Measurements from ENCODE around the gene QRSL1. TPM values are rescaled to one million over a fixed set of nuclear protein-coding genes. Genes with fewer than 3 reads are reported as not detected.

QRSL1 gene
- total and polyA plus RNA-seq, 4 donors = 5.9 to 9.6 (median 7.0) TPM

GRCh38 chr6:106715922-106716321 lies 86.5 kb downstream of the QRSL1 start:
- 85% methylated on average over 5 of the region's 5 CpGs for WGBS
- Histone ChIP-seq H3K4me3 (ENCODE audit: low read depth in 1 of 3, low read length in 3 of 3) (no peak overlapping the region), H3K9ac (ENCODE audit: low read depth in 1 of 2, low read length in 2 of 2) (no peak overlapping the region), H3K27ac (ENCODE audit: low read depth in 1 of 2, low read length in 2 of 2) (no peak overlapping the region), H3K27me3 (ENCODE audit: control insufficient read depth in 4 of 4, insufficient read depth in 4 of 4, low read length in 3 of 4) (no peaks in the 10 kb centered on the region), H3K36me3 (ENCODE audit: control insufficient read depth in 4 of 4, insufficient read depth in 3 of 4, low read depth in 1 of 4, low read length in 3 of 4) (peaks cover 0 to 6% (median 0%) of the 10 kb centered on the region in 4 donors), H3K4me1 (ENCODE audit: control insufficient read depth in 4 of 4, insufficient read depth in 4 of 4, low read length in 3 of 4) (peaks cover 0 to 5% (median 2%) of the 10 kb centered on the region in 4 donors), H3K9me3 (ENCODE audit: control insufficient read depth in 4 of 4, low read length in 3 of 4) (no peaks in the 10 kb centered on the region)
- TF ChIP-seq HNF4A (conservative IDR thresholded peaks at IDR 0.05) = no peak
- TF ChIP-seq TAF1 (conservative IDR thresholded peaks at IDR 0.05) = no peak
- no peak for DNase-seq (ENCODE audit: low spot score)

- H3K4me1 ChIP-seq (ENCODE audit: control insufficient read depth in 4 of 4, insufficient read depth in 4 of 4, low read length in 3 of 4) = peaks cover 0 to 5% (median 4%) of the 10 kb centered on the region in 4 donors
- TF ChIP-seq HNF4A (conservative IDR thresholded peaks at IDR 0.05) (no peak), CTCF (IDR thresholded peaks at IDR 0.05; ENCODE audit: low read depth, low read length, missing input control) (no peak), RXRA (IDR thresholded peaks at IDR 0.05) (no peak), FOXA2 (IDR thresholded peaks at IDR 0.05) (no peak), GABPA (IDR thresholded peaks at IDR 0.05 in 1 of 2, conservative IDR thresholded peaks at IDR 0.05 in 1 of 2) (no peak), TAF1 (conservative IDR thresholded peaks at IDR 0.05) (no peak), SP1 (IDR thresholded peaks at IDR 0.05) (no peak), JUND (IDR thresholded peaks at IDR 0.05) (no peak), HNF4G (IDR thresholded peaks at IDR 0.05) (no peak), EGR1 (IDR thresholded peaks at IDR 0.05; ENCODE audit: low read depth in 2 of 2) (no peak), REST (IDR thresholded peaks at IDR 0.05) (no peak), FOXA1 (IDR thresholded peaks at IDR 0.05) (no peak), ATF3 (IDR thresholded peaks at IDR 0.05) (no peak)
- no peaks in the 10 kb centered on the region for H3K27me3 ChIP-seq (ENCODE audit: control insufficient read depth in 4 of 4, insufficient read depth in 4 of 4, low read length in 3 of 4)
- H3K9me3 ChIP-seq (ENCODE audit: control insufficient read depth in 4 of 4, low read length in 3 of 4) = no peaks in the 10 kb centered on the region
- no peak overlapping the region for H3K27ac ChIP-seq (ENCODE audit: low read depth in 1 of 2, low read length in 2 of 2)
- no peak overlapping the region for H3K4me3 ChIP-seq (ENCODE audit: low read depth in 1 of 3, low read length in 3 of 3)
- H3K36me3 ChIP-seq (ENCODE audit: control insufficient read depth in 4 of 4, insufficient read depth in 3 of 4, low read depth in 1 of 4, low read length in 3 of 4) = peaks cover 0 to 6% (median 0%) of the 10 kb centered on the region in 4 donors
- no peak for DNase-seq (ENCODE audit: low spot score)
- H3K9ac ChIP-seq (ENCODE audit: low read depth in 1 of 2, low read length in 2 of 2) = no peak overlapping the region
- WGBS = 91% methylated on average over 2 of the region's 2 CpGs
These were observed 87.6 kb downstream of the QRSL1 start for GRCh38 chr6:106716966-106717365.

Small RNA genes lying within 50 kb of the gene (small RNA-seq; reads per million reads assigned to genes)
- not detected for gene RNU6-527P

Other genes starting within 250 kb of the QRSL1 start
- gene RTN4IP1, start 80 bp upstream of the QRSL1 start, total RNA-seq = 1 to 10 TPM; 3.7 to 6.9 TPM
- gene RTN4IP1, start 80 bp upstream of the QRSL1 start, polyA plus RNA-seq = 1 to 10 TPM; 4.3 to 4.9 TPM

All from liver (tissue), 10 donors.